ENCODE measurements around the gene USP37. TPM values are rescaled to one million over a fixed set of nuclear protein-coding genes. Genes with fewer than 3 reads are reported as not detected.

Gene USP37
- total RNA-seq, 1 donor from 2014 or later, result 17.8 TPM

DNA sequence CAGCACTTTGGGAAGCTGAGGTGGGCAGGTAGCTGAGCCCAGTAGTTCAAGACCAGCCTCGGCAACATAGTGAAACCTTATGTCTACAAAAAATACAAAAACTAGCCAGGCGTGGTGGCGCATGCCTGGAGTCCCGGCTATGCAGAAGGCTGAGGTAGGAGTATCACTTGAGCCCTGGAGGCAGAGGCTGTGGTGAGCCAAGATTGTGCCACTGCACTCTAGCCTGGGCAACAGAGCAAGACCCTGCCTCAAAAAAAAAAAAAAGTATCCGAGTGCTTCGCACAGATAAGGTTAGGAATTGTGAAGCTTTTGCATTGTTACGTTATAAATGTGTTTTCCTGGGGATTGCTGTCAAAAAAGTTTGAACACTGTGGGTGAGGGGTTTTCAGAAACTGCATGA, 164.3 kb downstream of the USP37 start:
- Mint-ChIP-seq H3K4me1 (peaks cover 37% of the 10 kb centered on the region), H3K4me3 (no peak overlapping the region), H3K27ac (peak overlapping the region; percentile 30), H3K9me3 (no peaks in the 10 kb centered on the region), H3K36me3 (peaks cover 12% of the 10 kb centered on the region), H3K27me3 (ENCODE audit: low read depth) (no peaks in the 10 kb centered on the region)
- TF ChIP-seq, protein P1, sequence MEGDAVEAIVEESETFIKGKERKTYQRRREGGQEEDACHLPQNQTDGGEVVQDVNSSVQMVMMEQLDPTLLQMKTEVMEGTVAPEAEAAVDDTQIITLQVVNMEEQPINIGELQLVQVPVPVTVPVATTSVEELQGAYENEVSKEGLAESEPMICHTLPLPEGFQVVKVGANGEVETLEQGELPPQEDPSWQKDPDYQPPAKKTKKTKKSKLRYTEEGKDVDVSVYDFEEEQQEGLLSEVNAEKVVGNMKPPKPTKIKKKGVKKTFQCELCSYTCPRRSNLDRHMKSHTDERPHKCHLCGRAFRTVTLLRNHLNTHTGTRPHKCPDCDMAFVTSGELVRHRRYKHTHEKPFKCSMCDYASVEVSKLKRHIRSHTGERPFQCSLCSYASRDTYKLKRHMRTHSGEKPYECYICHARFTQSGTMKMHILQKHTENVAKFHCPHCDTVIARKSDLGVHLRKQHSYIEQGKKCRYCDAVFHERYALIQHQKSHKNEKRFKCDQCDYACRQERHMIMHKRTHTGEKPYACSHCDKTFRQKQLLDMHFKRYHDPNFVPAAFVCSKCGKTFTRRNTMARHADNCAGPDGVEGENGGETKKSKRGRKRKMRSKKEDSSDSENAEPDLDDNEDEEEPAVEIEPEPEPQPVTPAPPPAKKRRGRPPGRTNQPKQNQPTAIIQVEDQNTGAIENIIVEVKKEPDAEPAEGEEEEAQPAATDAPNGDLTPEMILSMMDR (IDR thresholded peaks at IDR 0.05; ENCODE audit: unreplicated experiment), result no peak
- DNase-seq (ENCODE audit: low spot score in 2 of 2, unreplicated experiment in 2 of 2), result no peak

- H3K27me3 Mint-ChIP-seq (ENCODE audit: low read depth), result no peaks in the 10 kb centered on the region
- H3K4me1 Mint-ChIP-seq, result peaks cover 36% of the 10 kb centered on the region
- TF ChIP-seq, protein P1 (IDR thresholded peaks at IDR 0.05; ENCODE audit: unreplicated experiment), result no peak
- H3K9me3 Mint-ChIP-seq, result no peaks in the 10 kb centered on the region
- peaks cover 12% of the 10 kb centered on the region for H3K36me3 Mint-ChIP-seq
- no peak for DNase-seq (ENCODE audit: low spot score in 2 of 2, unreplicated experiment in 2 of 2)
- H3K4me3 Mint-ChIP-seq, result no peak overlapping the region
- H3K27ac Mint-ChIP-seq, result no peak overlapping the region
Measured at GRCh38 chr2:218402911-218403411, 165.2 kb downstream of the USP37 start.

GRCh38 chr2:218402491-218402901, 165.7 kb downstream of the USP37 start:
- Mint-ChIP-seq H3K36me3 (peaks cover 12% of the 10 kb centered on the region), H3K27me3 (ENCODE audit: low read depth) (no peaks in the 10 kb centered on the region), H3K9me3 (no peaks in the 10 kb centered on the region), H3K27ac (no peak overlapping the region), H3K4me1 (peaks cover 36% of the 10 kb centered on the region), H3K4me3 (peak overlapping the region; percentile 6)
- TF ChIP-seq, protein P1 (IDR thresholded peaks at IDR 0.05; ENCODE audit: unreplicated experiment), result no peak
- no peak for DNase-seq (ENCODE audit: low spot score in 2 of 2, unreplicated experiment in 2 of 2)

DNA sequence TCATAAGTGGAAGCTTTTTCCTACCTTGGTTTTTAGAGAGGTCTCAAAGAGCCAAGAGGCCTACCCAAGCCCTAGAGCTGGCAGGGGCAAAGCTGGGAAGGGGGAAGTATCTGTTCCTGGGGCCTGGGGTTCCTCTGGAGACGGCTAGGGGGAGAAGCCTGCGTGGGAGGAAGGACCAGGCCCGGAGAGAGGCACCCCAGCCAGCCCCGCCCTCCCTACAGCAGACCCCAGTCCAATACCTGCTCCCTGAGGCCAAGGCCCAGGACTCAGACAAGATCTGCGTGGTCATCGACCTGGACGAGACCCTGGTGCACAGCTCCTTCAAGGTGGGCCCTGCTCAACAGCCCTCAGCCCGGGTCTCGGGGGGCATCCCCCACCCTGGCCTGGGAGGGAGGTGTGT, 166.3 kb downstream of the USP37 start:
- Mint-ChIP-seq H3K27me3 (ENCODE audit: low read depth) (no peaks in the 10 kb centered on the region), H3K27ac (peak overlapping the region; percentile 30), H3K36me3 (peaks cover 12% of the 10 kb centered on the region), H3K9me3 (no peaks in the 10 kb centered on the region), H3K4me3 (peak overlapping the region; percentile 94), H3K4me1 (peaks cover 37% of the 10 kb centered on the region)
- DNase-seq (ENCODE audit: low spot score in 2 of 2, unreplicated experiment in 2 of 2), result no peak
- TF ChIP-seq, protein P1 (IDR thresholded peaks at IDR 0.05; ENCODE audit: unreplicated experiment), result no peak

GRCh38 chr2:218400930-218401881, 166.9 kb downstream of the USP37 start:
- H3K9me3 Mint-ChIP-seq, result no peaks in the 10 kb centered on the region
- TF ChIP-seq, protein P1 (IDR thresholded peaks at IDR 0.05; ENCODE audit: unreplicated experiment), result no peak
- H3K4me1 Mint-ChIP-seq, result peaks cover 36% of the 10 kb centered on the region
- peaks cover 12% of the 10 kb centered on the region for H3K36me3 Mint-ChIP-seq
- H3K27ac Mint-ChIP-seq, result peak overlapping the region; percentile 59
- H3K27me3 Mint-ChIP-seq (ENCODE audit: low read depth), result no peaks in the 10 kb centered on the region
- H3K4me3 Mint-ChIP-seq, result peak overlapping the region; percentile 94
- DNase-seq (ENCODE audit: low spot score in 2 of 2, unreplicated experiment in 2 of 2), result no peak

Small RNA genes within 50 kb of the gene (microRNA-seq; reads per million reads assigned to microRNA genes)
- gene MIR26B, result 31,242 reads per million, percentile 99 among the genes with 10 or more reads in this experiment

Other genes starting within 250 kb of the USP37 start
- gene CATIP, start 211.5 kb downstream of the USP37 start, total RNA-seq, result 0.16 TPM in 1 of 3 replicates, not detected in the others
- gene SLC11A1, start 186.1 kb downstream of the USP37 start, total RNA-seq, result 0.53 to 0.79 TPM (median 0.76 TPM) in 3 replicates
- 134 to 142 TPM (median 136 TPM) in 3 replicates for gene CTDSP1, start 168.5 kb downstream of the USP37 start, total RNA-seq
- 0.29 to 0.64 TPM (median 0.54 TPM) in 3 replicates for gene VIL1, start 149.2 kb downstream of the USP37 start, total RNA-seq
- 54.5 to 57.4 TPM (median 57.0 TPM) in 3 replicates for gene CNOT9, start 488 bp upstream of the USP37 start, total RNA-seq
- gene PLCD4, start 39.5 kb upstream of the USP37 start, total RNA-seq, result 1.0 to 1.5 TPM (median 1.3 TPM) in 3 replicates
- gene ZNF142, start 91.3 kb upstream of the USP37 start, total RNA-seq, result 31.4 to 34.1 TPM (median 32.9 TPM) in 3 replicates
- gene BCS1L, start 91.3 kb upstream of the USP37 start, total RNA-seq, result 36.0 to 39.4 TPM (median 37.8 TPM) in 3 replicates
- gene RNF25, start 103.7 kb upstream of the USP37 start, total RNA-seq, result 21.6 to 26.5 TPM (median 21.8 TPM) in 3 replicates
- gene STK36, start 103.7 kb upstream of the USP37 start, total RNA-seq, result 115 to 127 TPM (median 120 TPM) in 3 replicates
- 54.8 to 65.5 TPM (median 61.8 TPM) in 3 replicates for gene TTLL4, start 142.5 kb upstream of the USP37 start, total RNA-seq
- gene CYP27A1, start 213.8 kb upstream of the USP37 start, total RNA-seq, result 15.6 to 16.8 TPM (median 16.6 TPM) in 3 replicates